IMR-90 (cell line): ENCODE results near the gene ARNT2.

Source experiments
- BHLHE40 ChIP-seq: fragments of 150-350 bp; IDR thresholded peaks from 2 replicates; pipeline ENCODE4 v1.6.1; 2016; ENCODE audit warnings: mild to moderate bottlenecking, low read depth, low read length
- CEBPB ChIP-seq: IDR thresholded peaks from 2 replicates; pipeline ENCODE4 v1.6.1; 2012; ENCODE audit warnings: low read depth, low read length, improper control_type of control experiment
- ELK1 ChIP-seq: fragments of 150-350 bp; IDR thresholded peaks from 2 replicates; pipeline ENCODE4 v1.6.1; 2016; ENCODE audit warnings: low read depth, mild to moderate bottlenecking, low read length, moderate library complexity, borderline replicate concordance
- FOS ChIP-seq: fragments of 150-350 bp; IDR thresholded peaks from 2 replicates; pipeline ENCODE4 v1.6.1; 2016; ENCODE audit warnings: low read depth, low read length
- MAFK ChIP-seq: IDR thresholded peaks from 2 replicates; pipeline ENCODE4 v1.6.1; 2012; ENCODE audit warnings: low read depth, low read length, improper control_type of control experiment
- MXI1 ChIP-seq: IDR thresholded peaks from 2 replicates; pipeline ENCODE4 v1.6.1; 2012; ENCODE audit warnings: low read depth, mild to moderate bottlenecking, low read length, moderate library complexity, borderline replicate concordance
- POLR2A ChIP-seq: IDR thresholded peaks from 2 replicates; pipeline ENCODE4 v1.6.1; 2012; ENCODE audit warnings: mild to moderate bottlenecking, low read depth, low read length
- RAD21 ChIP-seq: IDR thresholded peaks from 2 replicates; pipeline ENCODE4 v1.6.1; 2012; ENCODE audit warnings: low read length, improper control_type of control experiment
- RCOR1 ChIP-seq: IDR thresholded peaks from 2 replicates; pipeline ENCODE4 v1.6.1; 2012; ENCODE audit warnings: mild to moderate bottlenecking, low read length, improper control_type of control experiment; ENCODE audit not compliant: insufficient replicate concordance
- RFX5 ChIP-seq: IDR thresholded peaks from 2 replicates; pipeline ENCODE4 v1.8.0; 2012; ENCODE audit warnings: low read depth, mild to moderate bottlenecking, low read length, moderate library complexity
- SMC3 ChIP-seq: fragments of 150-350 bp; IDR thresholded peaks from 2 replicates; pipeline ENCODE4 v1.6.1; 2016; ENCODE audit warnings: low read depth, mild to moderate bottlenecking, antibody characterized with exemption, low read length, moderate library complexity
- USF2 ChIP-seq: fragments of 150-350 bp; IDR thresholded peaks from 2 replicates; pipeline ENCODE4 v1.6.1; 2017; ENCODE audit warnings: mild to moderate bottlenecking, antibody characterized with exemption, low read length, low read depth
- TF ChIP-seq, protein P1 (sequence below): conservative IDR thresholded peaks from 2 replicates; pipeline ENCODE4 v1.5.1; 2012; ENCODE audit warnings: mild to moderate bottlenecking, low read depth, low read length, improper control_type of control experiment

- TF ChIP-seq, protein P1, sequence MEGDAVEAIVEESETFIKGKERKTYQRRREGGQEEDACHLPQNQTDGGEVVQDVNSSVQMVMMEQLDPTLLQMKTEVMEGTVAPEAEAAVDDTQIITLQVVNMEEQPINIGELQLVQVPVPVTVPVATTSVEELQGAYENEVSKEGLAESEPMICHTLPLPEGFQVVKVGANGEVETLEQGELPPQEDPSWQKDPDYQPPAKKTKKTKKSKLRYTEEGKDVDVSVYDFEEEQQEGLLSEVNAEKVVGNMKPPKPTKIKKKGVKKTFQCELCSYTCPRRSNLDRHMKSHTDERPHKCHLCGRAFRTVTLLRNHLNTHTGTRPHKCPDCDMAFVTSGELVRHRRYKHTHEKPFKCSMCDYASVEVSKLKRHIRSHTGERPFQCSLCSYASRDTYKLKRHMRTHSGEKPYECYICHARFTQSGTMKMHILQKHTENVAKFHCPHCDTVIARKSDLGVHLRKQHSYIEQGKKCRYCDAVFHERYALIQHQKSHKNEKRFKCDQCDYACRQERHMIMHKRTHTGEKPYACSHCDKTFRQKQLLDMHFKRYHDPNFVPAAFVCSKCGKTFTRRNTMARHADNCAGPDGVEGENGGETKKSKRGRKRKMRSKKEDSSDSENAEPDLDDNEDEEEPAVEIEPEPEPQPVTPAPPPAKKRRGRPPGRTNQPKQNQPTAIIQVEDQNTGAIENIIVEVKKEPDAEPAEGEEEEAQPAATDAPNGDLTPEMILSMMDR: no peak
- TF ChIP-seq CEBPB: no peak
- TF ChIP-seq BHLHE40: no peak
- TF ChIP-seq MXI1: no peak
- no peak for TF ChIP-seq USF2
- TF ChIP-seq RAD21: no peak
- no peak for TF ChIP-seq MAFK
- no peak for TF ChIP-seq SMC3
- no peak for TF ChIP-seq FOS
- no peak for TF ChIP-seq POLR2A
- no peak for TF ChIP-seq RCOR1
- no peak for TF ChIP-seq RFX5
- TF ChIP-seq ELK1: no peak
These were observed 216.7 kb downstream of the ARNT2 start for GRCh38 chr15:80620931-80621330.
